Hippocampal formation (tissue), 2 donors: ENCODE results near the gene CDC42EP2.

Experiments used
- DNase-seq, 2 donors: peaks; one replicate each; lab custom pipeline; 2025; lab: John Stamatoyannopoulos, UW

CDC42EP2 gene

DNA sequence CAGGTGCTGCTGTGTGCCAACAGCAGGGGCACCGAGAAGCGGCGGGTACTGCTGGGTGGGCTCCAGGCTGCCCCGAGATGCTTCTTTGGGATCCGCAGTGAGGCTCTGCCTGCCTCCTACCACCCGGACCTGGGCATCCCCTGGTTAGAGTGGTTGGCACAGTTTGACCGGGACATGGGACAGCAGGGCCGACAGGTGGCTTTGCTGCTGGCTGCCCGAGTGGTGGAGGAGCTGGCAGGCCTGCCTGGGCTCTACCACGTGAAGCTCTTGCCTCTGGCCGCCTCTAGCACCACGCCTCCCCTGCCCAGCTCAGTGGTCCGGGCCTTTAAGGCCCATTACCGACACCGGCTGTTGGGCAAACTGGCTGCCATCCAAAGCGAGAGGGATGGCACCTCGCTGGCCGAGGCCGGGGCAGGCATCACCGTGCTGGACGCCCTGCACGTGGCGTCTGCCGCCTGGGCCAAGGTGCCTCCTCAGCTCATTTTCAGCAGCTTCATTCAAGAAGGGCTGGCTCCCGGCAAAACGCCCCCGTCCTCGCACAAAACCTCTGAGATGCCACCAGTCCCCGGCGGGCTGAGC lies 41.8 kb downstream of the CDC42EP2 start:
- no peak for DNase-seq

- DNase-seq: no peak
Measured at GRCh38 chr11:65357856-65358356, 43.2 kb downstream of the CDC42EP2 start.

DNA sequence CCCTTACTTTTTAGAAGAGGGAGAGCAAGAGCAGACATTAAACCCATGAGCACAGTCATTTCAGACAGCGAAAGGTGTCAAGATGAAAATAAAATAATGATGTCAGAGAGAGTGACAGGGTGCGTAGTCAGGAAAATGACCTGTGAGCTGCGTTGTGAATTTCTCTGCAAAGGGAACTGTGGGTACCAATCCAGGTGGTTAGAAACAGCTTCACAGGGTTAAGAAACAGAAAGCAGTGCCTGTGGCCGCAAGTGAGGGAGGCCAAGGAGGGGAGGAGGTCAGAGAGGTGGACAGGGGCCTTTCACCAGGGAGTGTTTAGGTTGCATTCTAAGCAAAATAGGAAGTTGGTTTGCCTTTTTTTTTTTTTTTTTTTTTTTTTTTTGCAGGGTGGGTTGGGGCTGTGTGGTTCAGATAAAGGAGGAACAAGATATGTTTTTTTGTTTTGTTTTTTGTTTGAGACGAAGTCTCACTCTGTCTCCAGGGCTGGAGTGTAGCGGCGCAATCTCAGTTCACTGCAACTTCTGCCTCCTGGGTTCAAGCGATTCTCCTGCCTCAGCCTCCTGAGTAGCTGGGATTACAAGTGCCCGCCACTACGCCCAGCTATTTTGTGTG lies 47.8 kb downstream of the CDC42EP2 start:
- no peak for DNase-seq

- DNase-seq: no peak
Measured at GRCh38 chr11:65362966-65363365, 48.3 kb downstream of the CDC42EP2 start.

DNA sequence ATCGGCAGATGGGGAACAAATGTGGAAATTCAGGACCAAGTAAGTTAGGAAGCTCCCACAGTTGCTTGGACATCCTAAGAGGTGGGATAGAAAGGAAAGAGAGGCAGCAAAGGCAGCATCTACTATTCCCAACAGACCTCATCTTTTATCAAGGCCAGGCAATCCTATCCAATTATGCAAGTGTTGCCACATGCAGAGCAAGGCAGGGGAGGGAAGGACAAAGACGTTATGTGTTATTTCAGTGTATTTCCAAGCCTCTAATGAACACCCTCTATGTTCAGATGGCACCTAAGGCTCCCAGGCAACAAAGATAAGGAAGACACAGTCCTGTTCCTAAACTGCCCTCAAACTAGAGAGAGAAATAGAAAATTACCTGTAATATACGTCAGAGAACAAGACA lies 49.1 kb downstream of the CDC42EP2 start:
- no peak for DNase-seq

- peak in 1 of 2 donors; percentile 79 for DNase-seq
Measured at GRCh38 chr11:65366340-65366773, 51.7 kb downstream of the CDC42EP2 start.

GRCh38 chr11:65370659-65371049 lies 56.0 kb downstream of the CDC42EP2 start:
- DNase-seq: no peak
